Iris pigment epithelial cell (primary cell): Measurements from ENCODE around the gene GPR155.
A peak's percentile ranks its signal among the peaks of the same experiment; 100 is the strongest.
"Not testable (repeated sequence)": the region's sequence is repeated elsewhere in the genome, so short reads cannot be mapped to it uniquely, and the experiment has no call there.

Source experiments
- DNase-seq: peaks from one replicate; pipeline ENCODE4 v3.0.0-alpha.2; 2011; ENCODE audit warnings: low read depth

GPR155 gene

GRCh38 chr2:174438146-174438886, 48.5 kb downstream of the GPR155 start:
- DNase-seq: no peak

GRCh38 chr2:174436351-174436750, 50.5 kb downstream of the GPR155 start:
- peak; percentile 24 for DNase-seq

GRCh38 chr2:174431902-174432301, 54.9 kb downstream of the GPR155 start:
- peak; percentile 5 for DNase-seq

- DNase-seq: no peak
These were observed 56.8 kb downstream of the GPR155 start for GRCh38 chr2:174430066-174430465.

GRCh38 chr2:174428214-174428613, 58.6 kb downstream of the GPR155 start:
- no peak for DNase-seq

GRCh38 chr2:174412256-174412655, 74.6 kb downstream of the GPR155 start:
- no peak for DNase-seq

- not testable (repeated sequence) for DNase-seq
These were observed 76.8 kb downstream of the GPR155 start for GRCh38 chr2:174410039-174410438.

- no peak for DNase-seq
These were observed 83.2 kb downstream of the GPR155 start for GRCh38 chr2:174403628-174404027.

- DNase-seq: no peak
These were observed 86.0 kb downstream of the GPR155 start for GRCh38 chr2:174400853-174401252.

- DNase-seq: peak; percentile 30
These were observed 87.7 kb downstream of the GPR155 start for GRCh38 chr2:174399171-174399570.

- no peak for DNase-seq
These were observed 89.1 kb downstream of the GPR155 start for GRCh38 chr2:174397773-174398172.

- peak; percentile 36 for DNase-seq
These were observed 90.7 kb downstream of the GPR155 start for GRCh38 chr2:174395969-174396630.

- peak; percentile 78 for DNase-seq
These were observed 91.4 kb downstream of the GPR155 start, which contains the start of gene SCRN3 for GRCh38 chr2:174395284-174395968. Gene SCRN3, plus strand, starts transcription at chr2:174395730. Its CDS starts 2,554 bp downstream, at chr2:174398284.

GRCh38 chr2:174392706-174393105, 94.1 kb downstream of the GPR155 start:
- DNase-seq: no peak

- DNase-seq: not testable (repeated sequence)
These were observed 96.5 kb downstream of the GPR155 start for GRCh38 chr2:174390303-174390702.

GRCh38 chr2:174389542-174389941, 97.3 kb downstream of the GPR155 start:
- DNase-seq: no peak

GRCh38 chr2:174388706-174389105, 98.1 kb downstream of the GPR155 start:
- DNase-seq: not testable (repeated sequence)

GRCh38 chr2:174385201-174385600, 101.6 kb downstream of the GPR155 start:
- no peak for DNase-seq

GRCh38 chr2:174383796-174384195, 103.0 kb downstream of the GPR155 start:
- no peak for DNase-seq
